NB4 (cell line): ENCODE results near the gene BTAF1.

ENCODE experiments used
- MYC ChIP-seq: IDR thresholded peaks from 2 replicates; pipeline ENCODE4 v1.6.1; 2011; ENCODE audit warnings: low read depth, low read length
- TF ChIP-seq, protein P1 (sequence below): IDR thresholded peaks from one replicate; pipeline ENCODE4 v1.5.1; 2012; ENCODE audit warnings: low read depth, low read length

DNA sequence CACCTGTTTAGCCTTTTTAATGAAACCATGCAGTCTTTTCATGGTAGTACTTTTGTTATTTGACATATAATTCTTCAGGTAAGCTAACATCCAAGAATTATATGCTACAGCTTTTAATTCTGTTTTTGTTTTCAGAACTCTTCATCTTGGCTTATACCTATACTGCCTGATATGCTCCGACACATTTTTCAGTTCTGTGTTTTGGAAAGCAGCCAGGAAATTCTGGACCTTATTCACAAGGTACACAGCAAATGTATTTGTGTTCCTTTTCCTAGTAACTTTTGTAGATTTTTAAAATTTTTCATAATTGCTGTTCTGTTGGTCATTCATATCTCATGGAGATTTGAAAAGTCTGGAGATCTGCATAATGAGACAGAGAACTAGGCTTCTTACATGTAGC is 56.7 kb downstream of the BTAF1 start:
- TF ChIP-seq, protein P1, sequence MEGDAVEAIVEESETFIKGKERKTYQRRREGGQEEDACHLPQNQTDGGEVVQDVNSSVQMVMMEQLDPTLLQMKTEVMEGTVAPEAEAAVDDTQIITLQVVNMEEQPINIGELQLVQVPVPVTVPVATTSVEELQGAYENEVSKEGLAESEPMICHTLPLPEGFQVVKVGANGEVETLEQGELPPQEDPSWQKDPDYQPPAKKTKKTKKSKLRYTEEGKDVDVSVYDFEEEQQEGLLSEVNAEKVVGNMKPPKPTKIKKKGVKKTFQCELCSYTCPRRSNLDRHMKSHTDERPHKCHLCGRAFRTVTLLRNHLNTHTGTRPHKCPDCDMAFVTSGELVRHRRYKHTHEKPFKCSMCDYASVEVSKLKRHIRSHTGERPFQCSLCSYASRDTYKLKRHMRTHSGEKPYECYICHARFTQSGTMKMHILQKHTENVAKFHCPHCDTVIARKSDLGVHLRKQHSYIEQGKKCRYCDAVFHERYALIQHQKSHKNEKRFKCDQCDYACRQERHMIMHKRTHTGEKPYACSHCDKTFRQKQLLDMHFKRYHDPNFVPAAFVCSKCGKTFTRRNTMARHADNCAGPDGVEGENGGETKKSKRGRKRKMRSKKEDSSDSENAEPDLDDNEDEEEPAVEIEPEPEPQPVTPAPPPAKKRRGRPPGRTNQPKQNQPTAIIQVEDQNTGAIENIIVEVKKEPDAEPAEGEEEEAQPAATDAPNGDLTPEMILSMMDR = no peak
- no peak for TF ChIP-seq MYC
